ENCODE data around the gene SERINC1.
"Not testable (repeated sequence)": the region's sequence is repeated elsewhere in the genome, so short reads cannot be mapped to it uniquely, and the experiment has no call there.

SERINC1 gene

GRCh38 chr6:122461885-122462284, 9.7 kb downstream of the SERINC1 start:
- peaks cover 6% of the 10 kb centered on the region for H3K36me3 ChIP-seq (ENCODE audit: control insufficient read depth, insufficient read depth, low read length)
- no peak overlapping the region for H3K9ac ChIP-seq (ENCODE audit: low read length)
- H3K4me1 ChIP-seq (ENCODE audit: control insufficient read depth, insufficient read depth, low read length), result peaks cover 21% of the 10 kb centered on the region
- no peak overlapping the region for H3K4me3 ChIP-seq (ENCODE audit: low read length)
- H3K9me3 ChIP-seq (ENCODE audit: control insufficient read depth, low read length), result no peaks in the 10 kb centered on the region
- H3K27me3 ChIP-seq (ENCODE audit: control insufficient read depth, insufficient read depth, low read length), result no peaks in the 10 kb centered on the region

- not testable (repeated sequence) for H3K36me3 ChIP-seq (ENCODE audit: control insufficient read depth, insufficient read depth, low read length); H3K4me3 ChIP-seq (ENCODE audit: low read length); H3K27me3 ChIP-seq (ENCODE audit: control insufficient read depth, insufficient read depth, low read length); H3K9ac ChIP-seq (ENCODE audit: low read length); H3K9me3 ChIP-seq (ENCODE audit: control insufficient read depth, low read length)
- peaks cover 26% of the 10 kb centered on the region for H3K4me1 ChIP-seq (ENCODE audit: control insufficient read depth, insufficient read depth, low read length)
These were observed 11.7 kb downstream of the SERINC1 start for GRCh38 chr6:122459865-122460416.

- H3K9ac ChIP-seq (ENCODE audit: low read length), result no peak overlapping the region
- H3K36me3 ChIP-seq (ENCODE audit: control insufficient read depth, insufficient read depth, low read length), result peaks cover 6% of the 10 kb centered on the region
- H3K27me3 ChIP-seq (ENCODE audit: control insufficient read depth, insufficient read depth, low read length), result no peaks in the 10 kb centered on the region
- peaks cover 28% of the 10 kb centered on the region for H3K4me1 ChIP-seq (ENCODE audit: control insufficient read depth, insufficient read depth, low read length)
- H3K4me3 ChIP-seq (ENCODE audit: low read length), result no peak overlapping the region
- H3K9me3 ChIP-seq (ENCODE audit: control insufficient read depth, low read length), result no peaks in the 10 kb centered on the region
These were observed 12.4 kb downstream of the SERINC1 start for GRCh38 chr6:122459240-122459639.

GRCh38 chr6:122458087-122458486, 13.5 kb downstream of the SERINC1 start:
- peaks cover 6% of the 10 kb centered on the region for H3K36me3 ChIP-seq (ENCODE audit: control insufficient read depth, insufficient read depth, low read length)
- H3K9ac ChIP-seq (ENCODE audit: low read length), result no peak overlapping the region
- H3K4me1 ChIP-seq (ENCODE audit: control insufficient read depth, insufficient read depth, low read length), result peaks cover 28% of the 10 kb centered on the region

DNA sequence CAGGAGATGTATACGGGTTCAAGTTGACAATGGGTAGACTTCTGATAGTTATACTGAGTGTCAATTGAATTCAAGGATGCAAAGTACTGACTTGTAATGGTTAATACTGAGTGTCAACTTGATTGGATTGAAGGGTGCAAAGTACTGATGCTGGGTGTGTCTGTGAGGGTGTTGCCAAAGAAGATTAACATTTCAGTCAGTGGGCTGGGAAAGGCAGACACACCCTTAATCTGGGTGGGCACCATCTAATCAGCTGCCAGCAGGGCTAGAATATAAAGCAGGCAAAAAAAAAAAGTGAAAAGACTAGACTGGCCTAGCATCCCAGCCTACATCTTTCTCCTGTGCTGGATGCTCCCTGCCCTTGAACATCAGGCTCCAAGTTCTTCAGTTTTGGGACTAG, 16.5 kb downstream of the SERINC1 start:
- H3K9ac ChIP-seq (ENCODE audit: low read length); H3K27me3 ChIP-seq (ENCODE audit: control insufficient read depth, insufficient read depth, low read length); H3K36me3 ChIP-seq (ENCODE audit: control insufficient read depth, insufficient read depth, low read length); H3K9me3 ChIP-seq (ENCODE audit: control insufficient read depth, low read length); H3K4me3 ChIP-seq (ENCODE audit: low read length): not testable (repeated sequence)
- H3K4me1 ChIP-seq (ENCODE audit: control insufficient read depth, insufficient read depth, low read length), result peaks cover 20% of the 10 kb centered on the region

More at GRCh38 chr6:122458087-122458486, 13.5 kb downstream of the SERINC1 start:
- Histone ChIP-seq H3K27me3 (ENCODE audit: control insufficient read depth, insufficient read depth, low read length) (no peaks in the 10 kb centered on the region), H3K4me3 (ENCODE audit: low read length) (no peak overlapping the region), H3K9me3 (ENCODE audit: control insufficient read depth, low read length) (no peaks in the 10 kb centered on the region)

DNA sequence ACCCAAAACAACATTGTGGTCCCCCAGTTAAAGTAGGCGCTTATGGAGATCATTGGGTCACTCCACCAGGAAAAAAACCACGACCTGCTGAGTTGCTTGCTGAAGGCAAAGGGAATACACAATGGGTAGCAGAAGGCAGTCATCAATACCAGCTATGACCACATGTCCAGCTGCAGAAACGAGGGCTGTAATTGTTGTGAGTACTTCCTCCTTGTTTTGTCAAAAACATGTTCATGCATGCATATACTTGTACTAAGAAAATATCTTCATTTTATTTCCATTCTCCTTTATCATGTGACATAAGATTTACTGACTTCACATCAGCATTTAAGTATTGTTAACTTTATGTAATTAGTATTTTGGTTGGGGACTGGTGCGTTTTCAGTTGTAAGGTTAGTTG, 16.9 kb downstream of the SERINC1 start:
- no peak overlapping the region for H3K4me3 ChIP-seq (ENCODE audit: low read length)
- peaks cover 6% of the 10 kb centered on the region for H3K36me3 ChIP-seq (ENCODE audit: control insufficient read depth, insufficient read depth, low read length)

GRCh38 chr6:122452509-122452908, 19.1 kb downstream of the SERINC1 start:
- no peak overlapping the region for H3K4me3 ChIP-seq (ENCODE audit: low read length)
- peaks cover 5% of the 10 kb centered on the region for H3K36me3 ChIP-seq (ENCODE audit: control insufficient read depth, insufficient read depth, low read length)
- H3K27me3 ChIP-seq (ENCODE audit: control insufficient read depth, insufficient read depth, low read length), result no peaks in the 10 kb centered on the region
- no peaks in the 10 kb centered on the region for H3K9me3 ChIP-seq (ENCODE audit: control insufficient read depth, low read length)
- peaks cover 11% of the 10 kb centered on the region for H3K4me1 ChIP-seq (ENCODE audit: control insufficient read depth, insufficient read depth, low read length)
- no peak overlapping the region for H3K9ac ChIP-seq (ENCODE audit: low read length)

More for the DNA sequence above, 16.9 kb downstream of the SERINC1 start:
- no peaks in the 10 kb centered on the region for H3K9me3 ChIP-seq (ENCODE audit: control insufficient read depth, low read length)
- no peak overlapping the region for H3K9ac ChIP-seq (ENCODE audit: low read length)
- peaks cover 16% of the 10 kb centered on the region for H3K4me1 ChIP-seq (ENCODE audit: control insufficient read depth, insufficient read depth, low read length)
- no peaks in the 10 kb centered on the region for H3K27me3 ChIP-seq (ENCODE audit: control insufficient read depth, insufficient read depth, low read length)

- peaks cover 3% of the 10 kb centered on the region for H3K4me1 ChIP-seq (ENCODE audit: control insufficient read depth, insufficient read depth, low read length)
- no peaks in the 10 kb centered on the region for H3K9me3 ChIP-seq (ENCODE audit: control insufficient read depth, low read length)
- no peaks in the 10 kb centered on the region for H3K27me3 ChIP-seq (ENCODE audit: control insufficient read depth, insufficient read depth, low read length)
- H3K9ac ChIP-seq (ENCODE audit: low read length), result no peak overlapping the region
- H3K4me3 ChIP-seq (ENCODE audit: low read length), result no peak overlapping the region
- no peaks in the 10 kb centered on the region for H3K36me3 ChIP-seq (ENCODE audit: control insufficient read depth, insufficient read depth, low read length)
These were observed 22.5 kb downstream of the SERINC1 start for GRCh38 chr6:122449069-122449468.

- H3K9me3 ChIP-seq (ENCODE audit: control insufficient read depth, low read length), result no peaks in the 10 kb centered on the region
- H3K4me1 ChIP-seq (ENCODE audit: control insufficient read depth, insufficient read depth, low read length), result peaks cover 3% of the 10 kb centered on the region
- H3K27me3 ChIP-seq (ENCODE audit: control insufficient read depth, insufficient read depth, low read length), result no peaks in the 10 kb centered on the region
- no peak overlapping the region for H3K9ac ChIP-seq (ENCODE audit: low read length)
- no peak overlapping the region for H3K4me3 ChIP-seq (ENCODE audit: low read length)
- no peaks in the 10 kb centered on the region for H3K36me3 ChIP-seq (ENCODE audit: control insufficient read depth, insufficient read depth, low read length)
These were observed 26.3 kb downstream of the SERINC1 start for GRCh38 chr6:122445274-122445673.

DNA sequence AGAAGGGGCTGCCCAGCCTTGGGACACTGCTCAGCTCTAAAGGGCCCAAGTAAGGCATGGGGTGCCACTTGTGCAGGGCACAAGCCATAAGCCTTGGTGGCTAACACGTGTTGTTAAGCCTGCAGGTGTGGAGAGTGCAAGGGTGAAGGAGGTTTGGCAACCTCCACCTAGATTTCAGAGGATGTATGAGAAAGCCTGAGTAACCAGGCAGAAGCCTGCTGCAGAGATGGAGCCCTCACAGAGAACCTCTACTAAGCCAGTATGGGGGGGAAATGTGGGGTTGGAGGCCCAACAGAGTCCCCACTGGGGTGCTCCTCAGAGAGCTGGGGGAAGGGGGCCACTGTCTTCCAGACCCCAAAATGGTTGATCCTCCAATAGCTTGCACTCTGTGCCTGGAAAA, 32.6 kb downstream of the SERINC1 start:
- Histone ChIP-seq H3K27me3 (ENCODE audit: control insufficient read depth, insufficient read depth, low read length) (no peaks in the 10 kb centered on the region), H3K9me3 (ENCODE audit: control insufficient read depth, low read length) (no peaks in the 10 kb centered on the region), H3K36me3 (ENCODE audit: control insufficient read depth, insufficient read depth, low read length) (peaks cover 12% of the 10 kb centered on the region), H3K4me1 (ENCODE audit: control insufficient read depth, insufficient read depth, low read length) (no peaks in the 10 kb centered on the region), H3K4me3 (ENCODE audit: low read length) (no peak overlapping the region), H3K9ac (ENCODE audit: low read length) (no peak overlapping the region)

DNA sequence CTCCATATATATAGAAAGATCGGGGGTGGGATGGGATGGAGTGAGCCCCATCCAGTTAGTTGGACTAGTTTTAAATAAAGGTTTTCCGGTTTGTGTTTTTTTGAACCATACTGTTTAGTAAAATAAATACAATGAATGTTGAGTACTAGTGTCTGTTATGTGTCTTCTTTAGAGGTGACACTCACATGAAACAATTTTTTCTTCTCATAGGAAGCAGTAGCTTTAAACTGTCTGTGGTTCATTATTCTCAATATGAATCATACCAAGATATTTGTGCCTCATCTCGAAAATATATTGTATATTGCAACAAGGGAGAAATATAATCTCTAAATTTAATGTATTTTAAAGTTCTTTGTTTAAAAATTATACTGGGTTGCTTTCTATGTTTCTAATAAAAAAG, 38.8 kb downstream of the SERINC1 start:
- H3K9ac ChIP-seq (ENCODE audit: low read length), result no peak overlapping the region
- H3K36me3 ChIP-seq (ENCODE audit: control insufficient read depth, insufficient read depth, low read length), result no peaks in the 10 kb centered on the region
- no peak overlapping the region for H3K4me3 ChIP-seq (ENCODE audit: low read length)
- H3K9me3 ChIP-seq (ENCODE audit: control insufficient read depth, low read length), result no peaks in the 10 kb centered on the region
- no peaks in the 10 kb centered on the region for H3K27me3 ChIP-seq (ENCODE audit: control insufficient read depth, insufficient read depth, low read length)
- H3K4me1 ChIP-seq (ENCODE audit: control insufficient read depth, insufficient read depth, low read length), result no peaks in the 10 kb centered on the region

DNA sequence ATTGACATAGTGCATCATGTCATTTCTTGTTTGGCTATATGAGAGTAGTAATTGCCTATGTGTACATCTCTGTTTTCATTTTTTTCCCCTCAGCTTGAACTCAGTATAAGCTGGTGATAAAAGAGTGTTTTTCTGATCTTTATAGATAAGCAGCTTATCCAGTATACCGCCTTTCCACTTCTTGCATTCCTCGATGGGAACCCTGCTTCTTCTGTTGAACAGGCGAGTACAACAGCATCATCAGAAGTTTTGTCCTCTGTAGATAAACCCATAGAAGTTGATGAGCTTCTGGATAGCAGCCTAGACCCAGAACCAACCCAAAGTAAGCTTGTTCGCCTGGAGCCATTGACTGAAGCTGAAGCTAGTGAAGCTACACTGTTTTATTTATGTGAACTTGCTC, 39.8 kb downstream of the SERINC1 start:
- Histone ChIP-seq H3K4me3 (ENCODE audit: low read length) (no peak overlapping the region), H3K36me3 (ENCODE audit: control insufficient read depth, insufficient read depth, low read length) (no peaks in the 10 kb centered on the region), H3K27me3 (ENCODE audit: control insufficient read depth, insufficient read depth, low read length) (no peaks in the 10 kb centered on the region), H3K4me1 (ENCODE audit: control insufficient read depth, insufficient read depth, low read length) (no peaks in the 10 kb centered on the region), H3K9ac (ENCODE audit: low read length) (no peak overlapping the region), H3K9me3 (ENCODE audit: control insufficient read depth, low read length) (no peaks in the 10 kb centered on the region)

- H3K9me3 ChIP-seq (ENCODE audit: control insufficient read depth, low read length), result no peaks in the 10 kb centered on the region
- H3K36me3 ChIP-seq (ENCODE audit: control insufficient read depth, insufficient read depth, low read length), result no peaks in the 10 kb centered on the region
These were observed 42.3 kb downstream of the SERINC1 start for GRCh38 chr6:122429323-122429722.

More at GRCh38 chr6:122429323-122429722, 42.3 kb downstream of the SERINC1 start:
- Histone ChIP-seq H3K9ac (ENCODE audit: low read length) (no peak overlapping the region), H3K4me3 (ENCODE audit: low read length) (no peak overlapping the region), H3K4me1 (ENCODE audit: control insufficient read depth, insufficient read depth, low read length) (no peaks in the 10 kb centered on the region), H3K27me3 (ENCODE audit: control insufficient read depth, insufficient read depth, low read length) (no peaks in the 10 kb centered on the region)
